Tibial artery (tissue), 4 donors: ENCODE measurements around the gene CLP1.
"Not testable (repeated sequence)": the region's sequence is repeated elsewhere in the genome, so short reads cannot be mapped to it uniquely, and the experiment has no call there.

Source experiments
- DNase-seq, 2 donors: peaks; one replicate each; pipeline ENCODE4 v3.0.0-alpha.2; 2019
- H3K27ac ChIP-seq, 2 donors: fragments of 200-600 bp; sonication (generic) in 1 of 2; 1 replicate in 1 of 2; 2 replicates in 1 of 2; pipeline ENCODE4 v1.5.1; 2018 to 2019; ENCODE audit warnings: mild to moderate bottlenecking in 1 of 2
- H3K27me3 ChIP-seq, 2 donors: fragments of 200-600 bp; sonication (generic) in 1 of 2; one replicate each; pipeline versions ENCODE4 v1.5.1 to v1.6.0; 2016 to 2019
- H3K36me3 ChIP-seq, 3 donors: fragments of 200-600 bp; sonication (generic) in 2 of 3; one replicate each; pipeline ENCODE4 v1.5.1; 2016 to 2019; ENCODE audit warnings: mild to moderate bottlenecking in 2 of 3
- H3K4me1 ChIP-seq, 4 donors: fragments of 200-600 bp; sonication (generic) in 2 of 4; 1 replicate in 3 of 4; 2 replicates in 1 of 4; pipeline ENCODE4 v1.5.1; 2016 to 2019
- H3K4me3 ChIP-seq, 2 donors: fragments of 200-600 bp; sonication (generic) in 1 of 2; 1 replicate in 1 of 2; 2 replicates in 1 of 2; pipeline ENCODE4 v1.5.1; 2018 to 2019; ENCODE audit warnings: mild to moderate bottlenecking in 2 of 2
- H3K9me3 ChIP-seq, 3 donors: fragments of 200-600 bp; sonication (generic) in 1 of 3; one replicate each; pipeline ENCODE4 v1.5.1; 2016 to 2019
- CTCF ChIP-seq, 2 experiments: fragments of 200-600 bp in 1 of 2; fragments of 450-650 bp in 1 of 2; IDR thresholded peaks; one replicate each; pipeline ENCODE4 v1.5.1; 2017 to 2019; ENCODE audit warnings: antibody characterized with exemption in 2 of 2, mild to moderate bottlenecking in 1 of 2, moderate library complexity in 1 of 2
- intact Hi-C: fragments of 100-400 bp; cut with DNase I; formaldehyde crosslinking; loops from one replicate; pipeline ENCODE4 v1.15.0; 2023; ENCODE audit warnings: low total_unique reads

The CLP1 gene

GRCh38 chr11:57700425-57700824 lies 42.9 kb downstream of the CLP1 start:
- no peaks in the 10 kb centered on the region for H3K9me3 ChIP-seq
- DNase-seq = no peak
- intact Hi-C loops = loop anchor here (10.0 kb wide), 1 partner anchor 104 kb away; no protein-coding TSS in a partner anchor
- H3K4me3 ChIP-seq = no peak overlapping the region
- no peak overlapping the region for H3K27ac ChIP-seq
- H3K36me3 ChIP-seq = peaks cover 74 to 91% (median 83%) of the 10 kb centered on the region in 3 donors
- H3K27me3 ChIP-seq = no peaks in the 10 kb centered on the region
- no peaks in the 10 kb centered on the region for H3K4me1 ChIP-seq
- no peak for TF ChIP-seq CTCF (IDR thresholded peaks at IDR 0.05)

- H3K4me3 ChIP-seq = no peak overlapping the region
- H3K4me1 ChIP-seq = peaks cover 0 to 3% (median 1%) of the 10 kb centered on the region in 4 donors
- no peak overlapping the region for H3K27ac ChIP-seq
- no peaks in the 10 kb centered on the region for H3K9me3 ChIP-seq
- H3K36me3 ChIP-seq = peaks cover 49 to 74% (median 57%) of the 10 kb centered on the region in 3 donors
- no peaks in the 10 kb centered on the region for H3K27me3 ChIP-seq
- no peak for TF ChIP-seq CTCF (IDR thresholded peaks at IDR 0.05)
- DNase-seq = no peak
- intact Hi-C loops = loop anchor here (10.0 kb wide), 1 partner anchor 101 kb away; no protein-coding TSS in a partner anchor
These were observed 45.8 kb downstream of the CLP1 start for GRCh38 chr11:57703341-57703740.

- no peak for TF ChIP-seq CTCF (IDR thresholded peaks at IDR 0.05)
- DNase-seq = no peak
- no peaks in the 10 kb centered on the region for H3K27me3 ChIP-seq
- no peak overlapping the region for H3K4me3 ChIP-seq
- H3K27ac ChIP-seq = no peak overlapping the region
- peaks cover 0 to 7% (median 1%) of the 10 kb centered on the region in 4 donors for H3K4me1 ChIP-seq
- H3K9me3 ChIP-seq = no peaks in the 10 kb centered on the region
- H3K36me3 ChIP-seq = peaks cover 34 to 58% (median 41%) of the 10 kb centered on the region in 3 donors
- intact Hi-C loops = loop anchor here (10.0 kb wide), 1 partner anchor 100 kb away; no protein-coding TSS in a partner anchor
These were observed 47.4 kb downstream of the CLP1 start for GRCh38 chr11:57704932-57705331.

GRCh38 chr11:57705432-57705831 lies 47.9 kb downstream of the CLP1 start:
- H3K9me3 ChIP-seq, H3K27ac ChIP-seq, DNase-seq, H3K4me3 ChIP-seq, H3K27me3 ChIP-seq: not testable (repeated sequence)
- Histone ChIP-seq H3K4me1 (peaks cover 0 to 10% (median 4%) of the 10 kb centered on the region in 4 donors), H3K36me3 (peaks cover 30 to 53% (median 37%) of the 10 kb centered on the region in 3 donors)
- intact Hi-C loops = loop anchor here (10.0 kb wide), 1 partner anchor 99 kb away; no protein-coding TSS in a partner anchor

- H3K27me3 ChIP-seq = no peaks in the 10 kb centered on the region
- H3K9me3 ChIP-seq = no peaks in the 10 kb centered on the region
- H3K4me1 ChIP-seq = peaks cover 0 to 43% (median 31%) of the 10 kb centered on the region in 4 donors
- intact Hi-C loops = loop anchor here (10.0 kb wide), 2 partner anchors 45 to 95 kb away; partner anchors contain the start of gene ZDHHC5
- no peak overlapping the region for H3K27ac ChIP-seq
- TF ChIP-seq CTCF (IDR thresholded peaks at IDR 0.05) = no peak
- H3K36me3 ChIP-seq = peaks cover 1 to 17% (median 3%) of the 10 kb centered on the region in 3 donors
- H3K4me3 ChIP-seq = no peak overlapping the region
- no peak for DNase-seq
These were observed 52.3 kb downstream of the CLP1 start for GRCh38 chr11:57709802-57710367.
